Small intestine (tissue), 7 donors: ENCODE measurements around the gene EXD3. TPM values are rescaled to one million over a fixed set of nuclear protein-coding genes. Genes with fewer than 3 reads are reported as not detected.
A peak's percentile ranks its signal among the peaks of the same experiment; 100 is the strongest.

Source experiments
- DNase-seq, 2 donors: peaks; one replicate each; pipeline versions ENCODE4 v3.0.0 to v3.0.0-alpha.2; 2013
- FAIRE-seq: peaks from 2 replicates; lab custom pipeline; 2012; peaks lifted over from hg19 to GRCh38; lab: Jason Lieb, UNC
- H3K27ac ChIP-seq, 3 donors: one replicate each; pipeline ENCODE4 v1.5.1; 2013; ENCODE audit warnings: low read length in 2 of 3, mild to moderate bottlenecking in 2 of 3, control low read depth in 1 of 3, inconsistent platforms in 1 of 3, low read depth in 1 of 3, moderate library complexity in 1 of 3
- H3K27me3 ChIP-seq, 3 donors: one replicate each; pipeline ENCODE4 v1.6.1; 2013; ENCODE audit warnings: low read length in 3 of 3, inconsistent platforms in 1 of 3; ENCODE audit not compliant: control insufficient read depth in 3 of 3, insufficient read depth in 3 of 3
- H3K36me3 ChIP-seq, 3 donors: one replicate each; pipeline ENCODE4 v1.6.1; 2013; ENCODE audit warnings: low read length in 3 of 3, inconsistent platforms in 1 of 3, low read depth in 1 of 3, mild to moderate bottlenecking in 1 of 3, moderate library complexity in 1 of 3; ENCODE audit not compliant: control insufficient read depth in 3 of 3, insufficient read depth in 2 of 3
- H3K4me1 ChIP-seq, 3 donors: one replicate each; pipeline ENCODE4 v1.6.1; 2013; ENCODE audit warnings: low read length in 2 of 3, inconsistent platforms in 1 of 3, low read depth in 1 of 3, mild to moderate bottlenecking in 1 of 3, moderate library complexity in 1 of 3; ENCODE audit not compliant: control insufficient read depth in 3 of 3, insufficient read depth in 2 of 3
- H3K4me3 ChIP-seq, 3 donors: one replicate each; pipeline ENCODE4 v1.5.1; 2013; ENCODE audit warnings: low read length in 3 of 3, control low read depth in 1 of 3, inconsistent platforms in 1 of 3, low read depth in 1 of 3, mild to moderate bottlenecking in 1 of 3, moderate library complexity in 1 of 3
- H3K9me3 ChIP-seq, 2 donors: one replicate each; pipeline ENCODE4 v1.6.1; 2013; ENCODE audit warnings: low read depth in 1 of 2, low read length in 1 of 2; ENCODE audit not compliant: control insufficient read depth in 2 of 2, insufficient read depth in 1 of 2
- WGBS, 3 donors: extraction: QIAGEN DNeasy Blood & Tissue Kit; methylation state at CpG; one replicate each; pipeline ENCODE4 v1.1.7; 2013; 5-methylcytosine and 5-hydroxymethylcytosine counted together
- polyA plus RNA-seq, 4 donors: library from polyadenylated mRNA; stranded (reverse) in 3 of 4; unstranded in 1 of 4; fragments of 200-250 nt in 3 of 4; fragments of 120-200 nt in 1 of 4; gene quantifications; one replicate each; pipeline versions ENCODE4 v1.2.1 to v1.2.3, GENCODE V29; 2013
- donor health status: healthy with polysubstance abuse.
- donor health status: control.
- donor health status: control.
- donor health status: Bipolar disorder and iron deficiency.
- donor health status: healthy.

Gene EXD3
- polyA plus RNA-seq, 4 donors: 15.0 to 47.8 (median 32.4) TPM

- peaks cover 0 to 5% (median 0%) of the 10 kb centered on the region in 3 donors for H3K27me3 ChIP-seq
- FAIRE-seq: no peak
- peak overlapping the region; percentile 61 to 67 (median 66) for H3K27ac ChIP-seq
- H3K9me3 ChIP-seq: no peaks in the 10 kb centered on the region
- H3K36me3 ChIP-seq: peaks cover 0 to 33% (median 0%) of the 10 kb centered on the region in 3 donors
- 30 to 43% (median 34%) methylated on average over 14 to 15 of the region's 15 CpGs for WGBS, 3 donors
- H3K4me3 ChIP-seq: peak overlapping the region in 2 of 3 donors; percentile 55 to 75
- peaks cover 2 to 33% (median 7%) of the 10 kb centered on the region in 3 donors for H3K4me1 ChIP-seq
- DNase-seq: no peak
These were observed 36.8 kb upstream of the EXD3 start for GRCh38 chr9:137459601-137460362.

- DNase-seq (peak; percentile 94 to 97), FAIRE-seq (no peak)
- 0 to 1% (median 1%) methylated on average over 28 to 62 of the region's 62 CpGs for WGBS, 3 donors
- Histone ChIP-seq H3K4me1 (peaks cover 5 to 39% (median 7%) of the 10 kb centered on the region in 3 donors), H3K36me3 (peaks cover 0 to 36% (median 0%) of the 10 kb centered on the region in 3 donors), H3K9me3 (no peaks in the 10 kb centered on the region), H3K27me3 (peaks cover 0 to 5% (median 0%) of the 10 kb centered on the region in 3 donors), H3K27ac (peak within 1 kb of the TSS; percentile 61 to 80 (median 67)), H3K4me3 (peak within 1 kb of the TSS; percentile 39 to 75 (median 55))
These were observed 36.2 kb upstream of the EXD3 start, which contains the start of gene NSMF for GRCh38 chr9:137459152-137459600. NSMF (minus strand) TSS chr9:137459334; CDS start chr9:137459102, 232 bp downstream.

- Histone ChIP-seq H3K27me3 (peaks cover 0 to 5% (median 0%) of the 10 kb centered on the region in 3 donors), H3K9me3 (no peaks in the 10 kb centered on the region), H3K4me3 (peak overlapping the region; percentile 39 to 75 (median 43)), H3K36me3 (peaks cover 0 to 36% (median 0%) of the 10 kb centered on the region in 3 donors), H3K4me1 (peaks cover 6 to 42% (median 8%) of the 10 kb centered on the region in 3 donors), H3K27ac (peak overlapping the region in 2 of 3 donors; percentile 45 to 80)
- DNase-seq (peak; percentile 35 to 66), FAIRE-seq (no peak)
- 18 to 24% (median 24%) methylated on average over 35 to 88 of the region's 88 CpGs for WGBS, 3 donors
These were observed 35.5 kb upstream of the EXD3 start for GRCh38 chr9:137458194-137459151.

GRCh38 chr9:137457406-137458193 is 34.6 kb upstream of the EXD3 start:
- FAIRE-seq: no peak
- peaks cover 0 to 4% (median 0%) of the 10 kb centered on the region in 3 donors for H3K27me3 ChIP-seq
- peaks cover 0 to 43% (median 0%) of the 10 kb centered on the region in 3 donors for H3K36me3 ChIP-seq
- DNase-seq: no peak
- 89 to 93% (median 91%) methylated on average over 34 to 44 of the region's 44 CpGs for WGBS, 3 donors
- no peaks in the 10 kb centered on the region for H3K9me3 ChIP-seq
- H3K27ac ChIP-seq: no peak overlapping the region
- peaks cover 8 to 47% (median 9%) of the 10 kb centered on the region in 3 donors for H3K4me1 ChIP-seq
- peak overlapping the region in 2 of 3 donors; percentile 43 to 75 for H3K4me3 ChIP-seq

GRCh38 chr9:137456864-137457405 is 34.0 kb upstream of the EXD3 start:
- WGBS, 3 donors: 84 to 90% (median 88%) methylated on average over 10 of the region's 10 CpGs
- no peak for DNase-seq
- Histone ChIP-seq H3K27me3 (no peaks in the 10 kb centered on the region), H3K4me3 (no peak overlapping the region), H3K36me3 (peaks cover 0 to 50% (median 0%) of the 10 kb centered on the region in 3 donors), H3K27ac (no peak overlapping the region), H3K9me3 (no peaks in the 10 kb centered on the region), H3K4me1 (peaks cover 8 to 47% (median 9%) of the 10 kb centered on the region in 3 donors)
- no peak for FAIRE-seq

- Histone ChIP-seq H3K27me3 (no peaks in the 10 kb centered on the region), H3K4me3 (no peak overlapping the region), H3K36me3 (peaks cover 0 to 54% (median 0%) of the 10 kb centered on the region in 3 donors), H3K27ac (no peak overlapping the region), H3K4me1 (peaks cover 8 to 47% (median 9%) of the 10 kb centered on the region in 3 donors), H3K9me3 (no peaks in the 10 kb centered on the region)
- 64 to 81% (median 74%) methylated on average over 12 of the region's 12 CpGs for WGBS, 3 donors
- FAIRE-seq (no peak), DNase-seq (no peak)
These were observed 33.3 kb upstream of the EXD3 start for GRCh38 chr9:137456061-137456863.
